ENCODE results near the gene DCTD.

DNA sequence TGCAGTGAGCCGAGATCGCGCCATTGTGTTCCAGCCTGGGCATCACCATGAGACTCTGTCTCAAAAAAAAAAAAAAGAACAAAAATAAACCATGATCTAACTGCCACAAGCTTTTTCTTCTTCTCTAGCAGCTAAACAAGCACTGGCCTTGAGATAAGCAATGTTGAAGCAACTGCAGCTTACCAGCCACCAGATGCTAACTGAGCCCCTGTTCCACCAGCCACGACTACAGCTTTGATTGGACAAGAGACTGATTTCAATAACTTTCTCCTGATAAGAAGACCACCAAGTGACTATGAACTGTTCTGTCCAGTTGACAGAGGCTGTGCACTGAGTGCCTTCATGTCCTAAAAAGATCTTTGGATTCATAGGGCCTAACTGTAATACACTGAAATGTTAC is 58.5 kb downstream of the DCTD start:
- TF ChIP-seq, protein P1, sequence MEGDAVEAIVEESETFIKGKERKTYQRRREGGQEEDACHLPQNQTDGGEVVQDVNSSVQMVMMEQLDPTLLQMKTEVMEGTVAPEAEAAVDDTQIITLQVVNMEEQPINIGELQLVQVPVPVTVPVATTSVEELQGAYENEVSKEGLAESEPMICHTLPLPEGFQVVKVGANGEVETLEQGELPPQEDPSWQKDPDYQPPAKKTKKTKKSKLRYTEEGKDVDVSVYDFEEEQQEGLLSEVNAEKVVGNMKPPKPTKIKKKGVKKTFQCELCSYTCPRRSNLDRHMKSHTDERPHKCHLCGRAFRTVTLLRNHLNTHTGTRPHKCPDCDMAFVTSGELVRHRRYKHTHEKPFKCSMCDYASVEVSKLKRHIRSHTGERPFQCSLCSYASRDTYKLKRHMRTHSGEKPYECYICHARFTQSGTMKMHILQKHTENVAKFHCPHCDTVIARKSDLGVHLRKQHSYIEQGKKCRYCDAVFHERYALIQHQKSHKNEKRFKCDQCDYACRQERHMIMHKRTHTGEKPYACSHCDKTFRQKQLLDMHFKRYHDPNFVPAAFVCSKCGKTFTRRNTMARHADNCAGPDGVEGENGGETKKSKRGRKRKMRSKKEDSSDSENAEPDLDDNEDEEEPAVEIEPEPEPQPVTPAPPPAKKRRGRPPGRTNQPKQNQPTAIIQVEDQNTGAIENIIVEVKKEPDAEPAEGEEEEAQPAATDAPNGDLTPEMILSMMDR (IDR thresholded peaks at IDR 0.05): no peak
- no peak for TF ChIP-seq POLR2AphosphoS5 (IDR thresholded peaks at IDR 0.05)
- TF ChIP-seq POLR2A (IDR thresholded peaks at IDR 0.05): no peak
